Left ventricle myocardium inferior (tissue), 1 donor: ENCODE measurements around the gene EFHD2. TPM values are rescaled to one million over a fixed set of nuclear protein-coding genes. Genes with fewer than 3 reads are reported as not detected.
"Not testable (repeated sequence)": the region's sequence is repeated elsewhere in the genome, so short reads cannot be mapped to it uniquely, and the experiment has no call there.

ENCODE experiments used
- DNase-seq: peaks from one replicate; pipeline ENCODE4 v3.0.0-alpha.2; 2020
- H3K27ac ChIP-seq: fragments of 200-600 bp; replicated peaks from 2 replicates; pipeline ENCODE4 v1.8.0; 2021
- H3K27me3 ChIP-seq: fragments of 200-600 bp; 2 replicates; pipeline ENCODE4 v1.8.0; 2021; ENCODE audit warnings: low read depth
- H3K36me3 ChIP-seq: fragments of 200-600 bp; 2 replicates; pipeline ENCODE4 v1.8.0; 2021
- H3K4me1 ChIP-seq: fragments of 200-600 bp; 2 replicates; pipeline ENCODE4 v1.8.0; 2021
- H3K4me3 ChIP-seq: fragments of 200-600 bp; 2 replicates; pipeline ENCODE4 v1.8.0; 2021; ENCODE audit warnings: mild to moderate bottlenecking, moderate library complexity
- H3K9me3 ChIP-seq: fragments of 200-600 bp; replicated peaks from 2 replicates; pipeline ENCODE4 v1.8.0; 2021
- CTCF ChIP-seq: fragments of 200-600 bp; IDR thresholded peaks from 2 replicates; pipeline ENCODE4 v1.8.0; 2021; ENCODE audit warnings: antibody characterized with exemption, mild to moderate bottlenecking, borderline replicate concordance
- intact Hi-C: fragments of 100-400 bp; cut with micrococcal nuclease; formaldehyde crosslinking; loops from one replicate; pipeline ENCODE4 v1.11.0; 2022
- total RNA-seq: library from RNA; stranded (reverse); fragmentation: NEBNext Ultra II Directional; extraction: Animal tissue kit (Norgen Biotek cat#: 25700); gene quantifications from one replicate; pipeline ENCODE4 v1.2.1, GENCODE V29; 2021
- donor health status: DM: no; HTN: yes; CAD: no; lungs with severe emphysema.

The EFHD2 gene
- total RNA-seq, 1 donor from 2014 or later, result 15.0 TPM

GRCh38 chr1:15457585-15457984 is 47.9 kb downstream of the EFHD2 start:
- H3K36me3 ChIP-seq, result no peaks in the 10 kb centered on the region
- H3K9me3 ChIP-seq, result no peaks in the 10 kb centered on the region
- intact Hi-C loops, result no loop called here
- H3K4me1 ChIP-seq, result no peaks in the 10 kb centered on the region
- no peaks in the 10 kb centered on the region for H3K27me3 ChIP-seq
- H3K4me3 ChIP-seq, result no peak overlapping the region
- no peak overlapping the region for H3K27ac ChIP-seq
- no peak for TF ChIP-seq CTCF
- no peak for DNase-seq

DNA sequence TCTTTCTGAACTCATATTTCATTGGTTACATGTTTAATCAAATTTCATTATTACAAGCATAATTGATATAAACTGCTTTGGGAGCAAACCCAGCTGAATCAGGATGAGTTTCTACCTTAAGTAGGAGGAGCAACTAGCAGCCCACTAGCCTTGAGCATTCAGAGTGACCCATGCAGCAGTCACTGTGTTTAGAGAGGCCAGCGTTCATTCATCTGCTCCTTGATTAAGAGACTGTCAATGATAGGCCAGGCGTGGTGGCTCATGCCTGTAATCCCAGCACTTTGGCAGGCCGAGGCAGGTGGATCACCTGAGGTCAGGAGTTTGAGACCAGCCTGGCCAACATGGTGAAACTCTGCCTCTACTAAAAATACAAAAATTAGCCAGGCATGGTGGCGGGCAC is 48.7 kb downstream of the EFHD2 start:
- H3K27me3 ChIP-seq, DNase-seq, H3K36me3 ChIP-seq, H3K9me3 ChIP-seq, H3K27ac ChIP-seq, H3K4me3 ChIP-seq, H3K4me1 ChIP-seq, intact Hi-C loops: not testable (repeated sequence)

DNA sequence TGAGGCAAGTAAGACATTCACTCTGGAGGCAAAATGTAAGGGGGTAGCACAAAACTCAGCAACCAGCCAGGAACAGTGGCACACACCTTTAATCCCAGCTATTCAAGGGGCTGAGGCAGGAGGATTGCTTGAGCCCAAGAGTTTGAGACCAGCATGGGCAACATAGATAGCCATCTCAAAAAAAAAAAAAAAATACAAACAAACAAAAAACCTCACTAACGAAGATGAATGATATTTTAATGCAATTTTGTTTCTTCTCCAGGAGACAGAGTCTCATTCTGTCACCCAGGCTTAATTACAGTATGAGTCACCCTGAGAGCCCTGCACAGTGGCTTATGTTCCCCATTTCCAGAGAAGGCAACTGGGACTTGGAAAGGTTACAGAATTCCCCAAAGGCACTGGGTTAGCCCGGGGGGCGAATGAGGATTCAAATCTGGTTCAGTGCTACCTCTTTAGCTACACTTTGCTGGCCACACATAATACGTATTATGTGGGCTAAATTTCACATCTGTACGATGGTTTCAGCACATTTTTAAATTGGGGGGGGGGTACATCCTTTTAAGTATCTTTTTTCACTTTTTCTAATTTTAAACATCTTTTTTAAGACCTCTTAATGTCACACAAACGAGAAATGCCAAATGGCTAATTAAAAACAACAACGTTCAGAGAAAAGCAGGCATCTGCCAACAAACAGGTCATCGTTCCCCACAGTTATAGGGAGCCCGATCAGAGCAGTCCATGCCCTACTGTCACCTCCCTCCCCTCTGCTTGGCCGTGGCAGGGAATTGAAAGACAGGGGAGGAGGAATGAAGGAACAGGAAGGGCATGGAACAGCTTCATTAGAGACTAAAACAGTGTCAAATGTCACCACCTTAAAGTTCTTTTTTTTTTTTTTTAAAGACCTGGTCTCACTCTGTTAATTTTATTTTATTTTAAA is 50.4 kb downstream of the EFHD2 start:
- H3K9me3 ChIP-seq, result no peaks in the 10 kb centered on the region
- no peak for TF ChIP-seq CTCF
- no peaks in the 10 kb centered on the region for H3K27me3 ChIP-seq
- H3K4me3 ChIP-seq, result no peak overlapping the region
- H3K27ac ChIP-seq, result no peak overlapping the region
- no peak for DNase-seq
- intact Hi-C loops, result no loop called here
- no peaks in the 10 kb centered on the region for H3K36me3 ChIP-seq
- no peaks in the 10 kb centered on the region for H3K4me1 ChIP-seq

DNA sequence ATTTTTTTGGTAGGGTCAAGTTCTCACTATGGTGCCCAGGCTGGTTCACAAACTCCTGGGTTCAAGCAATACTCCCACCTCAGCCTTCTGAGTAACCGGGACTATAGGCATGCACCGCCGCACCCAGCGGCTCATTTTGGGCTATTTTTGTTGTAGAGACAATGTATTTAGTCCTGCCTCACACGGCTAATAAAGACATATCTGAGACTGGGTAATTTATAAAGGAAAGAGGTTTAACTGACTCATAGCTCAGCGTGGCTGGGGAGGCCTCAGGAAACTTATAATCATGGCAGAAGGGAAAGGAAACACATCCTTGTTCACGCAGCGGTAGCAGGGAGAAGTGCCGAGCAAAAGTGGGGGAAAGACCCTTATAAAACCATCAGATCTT is 51.0 kb downstream of the EFHD2 start:
- H3K27ac ChIP-seq, result no peak overlapping the region
- no peak for DNase-seq
- H3K4me3 ChIP-seq, result no peak overlapping the region
- H3K9me3 ChIP-seq, result no peaks in the 10 kb centered on the region
- no peaks in the 10 kb centered on the region for H3K36me3 ChIP-seq
- H3K27me3 ChIP-seq, result no peaks in the 10 kb centered on the region
- no peak for TF ChIP-seq CTCF
- H3K4me1 ChIP-seq, result no peaks in the 10 kb centered on the region
- intact Hi-C loops, result no loop called here

DNA sequence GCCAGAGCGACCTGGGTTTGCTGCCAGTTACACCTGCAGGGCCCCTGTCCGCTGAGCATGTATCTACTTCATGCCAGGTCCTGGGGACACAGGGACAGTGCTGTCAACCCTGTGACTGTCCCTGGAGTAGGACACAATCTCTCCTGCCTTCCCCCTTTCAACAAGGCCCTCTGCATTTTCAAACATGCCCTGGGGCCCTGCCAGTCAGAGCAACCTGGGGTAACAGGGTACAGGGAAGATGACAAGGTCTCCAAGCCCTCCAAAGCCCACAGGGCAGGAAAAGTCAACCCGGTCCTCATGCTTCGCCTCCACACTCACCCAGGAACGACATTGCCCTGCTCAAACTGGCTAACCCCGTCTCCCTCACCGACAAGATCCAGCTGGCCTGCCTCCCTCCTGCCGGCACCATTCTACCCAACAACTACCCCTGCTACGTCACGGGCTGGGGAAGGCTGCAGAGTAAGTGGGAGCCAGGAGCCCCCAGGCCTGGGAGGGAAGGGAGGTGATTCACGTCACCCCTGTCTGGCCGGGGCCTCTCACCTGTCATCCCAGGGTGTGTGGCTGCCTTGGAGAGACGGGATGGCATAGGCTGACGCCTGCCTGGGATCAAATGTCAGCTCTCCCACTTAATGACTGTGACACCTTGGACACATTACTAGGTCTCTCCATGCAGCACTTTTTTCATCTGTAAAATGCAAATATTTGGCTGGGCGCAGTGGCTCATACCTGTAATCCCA is 53.5 kb downstream of the EFHD2 start:
- DNase-seq, intact Hi-C loops, H3K27me3 ChIP-seq: not testable (repeated sequence)

GRCh38 chr1:15463926-15464322 is 54.2 kb downstream of the EFHD2 start:
- H3K27ac ChIP-seq, H3K27me3 ChIP-seq, DNase-seq, H3K4me1 ChIP-seq, H3K9me3 ChIP-seq, H3K36me3 ChIP-seq, H3K4me3 ChIP-seq, intact Hi-C loops: not testable (repeated sequence)

More for the DNA sequence above, 53.5 kb downstream of the EFHD2 start:
- not testable (repeated sequence) for H3K4me1 ChIP-seq, H3K27ac ChIP-seq, H3K9me3 ChIP-seq, H3K4me3 ChIP-seq, H3K36me3 ChIP-seq

DNA sequence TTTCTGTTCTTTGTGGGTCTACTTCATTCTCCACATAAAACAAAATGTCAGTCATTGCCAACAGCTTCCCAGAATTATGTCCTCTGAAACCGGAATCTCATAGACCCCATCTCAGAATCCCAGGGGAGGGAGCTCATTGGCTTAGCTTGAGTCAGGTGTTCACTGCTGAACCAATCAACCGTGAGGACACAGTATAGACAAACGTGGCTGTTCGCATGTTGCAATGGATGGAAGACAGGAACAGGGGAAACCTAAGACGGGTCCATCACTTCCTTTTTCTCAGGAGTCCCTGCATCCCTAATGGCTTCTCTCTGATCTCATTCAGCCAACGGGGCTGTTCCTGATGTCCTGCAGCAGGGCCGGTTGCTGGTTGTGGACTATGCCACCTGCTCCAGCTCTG is 56.0 kb downstream of the EFHD2 start:
- intact Hi-C loops, result no loop called here
- no peak overlapping the region for H3K27ac ChIP-seq
- no peak for DNase-seq

DNA sequence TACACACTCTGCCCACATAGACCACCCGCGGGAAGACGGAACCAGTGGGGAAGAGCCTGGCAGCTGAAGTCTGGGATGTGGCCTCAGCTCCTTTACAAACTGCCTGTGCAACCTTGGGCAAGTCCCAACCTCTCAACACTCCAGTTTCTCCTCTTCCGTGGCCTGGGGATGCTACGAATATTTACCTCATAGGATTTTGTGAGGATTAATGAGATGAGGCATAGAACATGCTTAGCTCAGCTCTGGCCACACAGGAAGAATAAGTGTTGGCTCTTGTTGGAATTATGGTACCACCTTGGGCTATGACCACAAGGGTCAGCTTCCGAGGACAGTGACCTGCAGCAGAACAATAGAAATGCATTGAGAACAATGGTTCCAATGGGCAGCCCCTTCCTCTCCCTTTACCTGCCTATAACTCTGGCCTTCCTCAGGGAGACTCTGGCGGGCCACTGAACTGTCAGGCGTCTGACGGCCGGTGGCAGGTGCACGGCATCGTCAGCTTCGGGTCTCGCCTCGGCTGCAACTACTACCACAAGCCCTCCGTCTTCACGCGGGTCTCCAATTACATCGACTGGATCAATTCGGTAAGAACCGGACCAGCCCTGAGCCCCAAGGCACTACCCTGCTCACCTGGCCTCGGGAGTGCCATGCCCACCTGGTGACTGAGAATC is 57.4 kb downstream of the EFHD2 start:
- intact Hi-C loops, DNase-seq, H3K4me1 ChIP-seq, H3K4me3 ChIP-seq, H3K36me3 ChIP-seq, H3K27me3 ChIP-seq, H3K27ac ChIP-seq, H3K9me3 ChIP-seq: not testable (repeated sequence)

More for the DNA sequence above, 56.0 kb downstream of the EFHD2 start:
- H3K36me3 ChIP-seq, result no peaks in the 10 kb centered on the region
- H3K27me3 ChIP-seq, result no peaks in the 10 kb centered on the region
- no peaks in the 10 kb centered on the region for H3K9me3 ChIP-seq
- H3K4me3 ChIP-seq, result no peak overlapping the region
- TF ChIP-seq CTCF, result no peak
- no peaks in the 10 kb centered on the region for H3K4me1 ChIP-seq
